ENCODE results near the gene RHOC.

The RHOC gene

GRCh38 chr1:112677501-112677900, 29.4 kb downstream of the RHOC start:
- Histone ChIP-seq H4K5ac (ENCODE audit: low read length) (no peak overlapping the region), H2BK5ac (ENCODE audit: low read length) (no peak overlapping the region), H3K79me1 (ENCODE audit: low read length) (peaks cover 7% of the 10 kb centered on the region), H2BK15ac (replicated peaks; ENCODE audit: low read depth) (no peak overlapping the region), H2AK5ac (ENCODE audit: low read length) (no peak overlapping the region), H3K27me3 (ENCODE audit: insufficient read depth, low read length, poor library complexity) (no peaks in the 10 kb centered on the region), H3K4ac (ENCODE audit: low read depth, low read length) (no peak overlapping the region), H4K8ac (ENCODE audit: low read depth, low read length) (no peak overlapping the region), H3K9ac (ENCODE audit: low read length) (no peak overlapping the region), H3K4me2 (ENCODE audit: low read length) (no peak overlapping the region), H3K4me3 (ENCODE audit: low read length) (no peak overlapping the region), H3K18ac (ENCODE audit: low read length) (no peak overlapping the region), H3K36me3 (ENCODE audit: control insufficient read depth, insufficient read depth, low read length) (no peaks in the 10 kb centered on the region), H3K4me1 (ENCODE audit: control insufficient read depth, low read depth, low read length) (peaks cover 5% of the 10 kb centered on the region), H3K27ac (ENCODE audit: low read depth, low read length) (no peak overlapping the region), H3K79me2 (ENCODE audit: control insufficient read depth, insufficient read depth, low read length) (peaks cover 2% of the 10 kb centered on the region), H3K56ac (ENCODE audit: low read length) (no peak overlapping the region), H3K23ac (ENCODE audit: low read length) (peak overlapping the region; percentile 48), H2BK120ac (ENCODE audit: low read depth, low read length) (no peak overlapping the region)
- WGBS (ENCODE audit: extremely low coverage, insufficient coverage, low lambda C conversion rate), result no CpG with 5 or more reads among the region's 4 CpGs
- DNase-seq, result no peak

GRCh38 chr1:112676543-112676942, 30.4 kb downstream of the RHOC start:
- Histone ChIP-seq H3K27me3 (ENCODE audit: insufficient read depth, low read length, poor library complexity) (no peaks in the 10 kb centered on the region), H4K8ac (ENCODE audit: low read depth, low read length) (no peak overlapping the region), H3K36me3 (ENCODE audit: control insufficient read depth, insufficient read depth, low read length) (no peaks in the 10 kb centered on the region), H3K23ac (ENCODE audit: low read length) (no peak overlapping the region), H2BK15ac (replicated peaks; ENCODE audit: low read depth) (no peak overlapping the region), H2AK5ac (ENCODE audit: low read length) (no peak overlapping the region), H4K5ac (ENCODE audit: low read length) (no peak overlapping the region), H3K27ac (ENCODE audit: low read depth, low read length) (no peak overlapping the region), H3K9ac (ENCODE audit: low read length) (no peak overlapping the region), H3K79me1 (ENCODE audit: low read length) (peaks cover 7% of the 10 kb centered on the region), H3K4ac (ENCODE audit: low read depth, low read length) (no peak overlapping the region), H2BK120ac (ENCODE audit: low read depth, low read length) (no peak overlapping the region), H2BK5ac (ENCODE audit: low read length) (no peak overlapping the region), H3K56ac (ENCODE audit: low read length) (no peak overlapping the region), H3K4me1 (ENCODE audit: control insufficient read depth, low read depth, low read length) (peaks cover 5% of the 10 kb centered on the region), H3K4me3 (ENCODE audit: low read length) (no peak overlapping the region), H3K18ac (ENCODE audit: low read length) (no peak overlapping the region), H3K4me2 (ENCODE audit: low read length) (no peak overlapping the region), H3K79me2 (ENCODE audit: control insufficient read depth, insufficient read depth, low read length) (peaks cover 2% of the 10 kb centered on the region)
- no CpG with 5 or more reads among the region's 3 CpGs for WGBS (ENCODE audit: extremely low coverage, insufficient coverage, low lambda C conversion rate)
- DNase-seq, result no peak

- peaks cover 5% of the 10 kb centered on the region for H3K4me1 ChIP-seq (ENCODE audit: control insufficient read depth, low read depth, low read length)
- no peak overlapping the region for H2BK5ac ChIP-seq (ENCODE audit: low read length)
- H3K4me3 ChIP-seq (ENCODE audit: low read length), result peak overlapping the region; percentile 77
- peaks cover 2% of the 10 kb centered on the region for H3K79me2 ChIP-seq (ENCODE audit: control insufficient read depth, insufficient read depth, low read length)
- H3K56ac ChIP-seq (ENCODE audit: low read length), result peak overlapping the region; percentile 95
- peak overlapping the region; percentile 49 for H3K4me2 ChIP-seq (ENCODE audit: low read length)
- H2AK5ac ChIP-seq (ENCODE audit: low read length), result no peak overlapping the region
- H3K79me1 ChIP-seq (ENCODE audit: low read length), result peaks cover 7% of the 10 kb centered on the region
- no peak overlapping the region for H3K23ac ChIP-seq (ENCODE audit: low read length)
- H2BK15ac ChIP-seq (replicated peaks; ENCODE audit: low read depth), result no peak overlapping the region
- H4K5ac ChIP-seq (ENCODE audit: low read length), result no peak overlapping the region
- peak overlapping the region; percentile 85 for H3K18ac ChIP-seq (ENCODE audit: low read length)
- H3K9ac ChIP-seq (ENCODE audit: low read length), result peak overlapping the region; percentile 88
- no peak for DNase-seq
- H3K4ac ChIP-seq (ENCODE audit: low read depth, low read length), result no peak overlapping the region
- H3K27ac ChIP-seq (ENCODE audit: low read depth, low read length), result no peak overlapping the region
- H3K27me3 ChIP-seq (ENCODE audit: insufficient read depth, low read length, poor library complexity), result no peaks in the 10 kb centered on the region
- H2BK120ac ChIP-seq (ENCODE audit: low read depth, low read length), result no peak overlapping the region
- no peaks in the 10 kb centered on the region for H3K36me3 ChIP-seq (ENCODE audit: control insufficient read depth, insufficient read depth, low read length)
- no CpG with 5 or more reads among the region's 7 CpGs for WGBS (ENCODE audit: extremely low coverage, insufficient coverage, low lambda C conversion rate)
- H4K8ac ChIP-seq (ENCODE audit: low read depth, low read length), result no peak overlapping the region
Measured at GRCh38 chr1:112675728-112676381, 31.1 kb downstream of the RHOC start.

- Histone ChIP-seq H3K27me3 (ENCODE audit: insufficient read depth, low read length, poor library complexity) (no peaks in the 10 kb centered on the region), H3K4me3 (ENCODE audit: low read length) (peak overlapping the region; percentile 77), H2AK5ac (ENCODE audit: low read length) (no peak overlapping the region), H2BK5ac (ENCODE audit: low read length) (no peak overlapping the region), H3K27ac (ENCODE audit: low read depth, low read length) (peak overlapping the region; percentile 77), H4K5ac (ENCODE audit: low read length) (no peak overlapping the region), H3K18ac (ENCODE audit: low read length) (peak overlapping the region; percentile 85), H3K4me1 (ENCODE audit: control insufficient read depth, low read depth, low read length) (peaks cover 5% of the 10 kb centered on the region), H2BK120ac (ENCODE audit: low read depth, low read length) (peak overlapping the region; percentile 51), H3K79me2 (ENCODE audit: control insufficient read depth, insufficient read depth, low read length) (peaks cover 2% of the 10 kb centered on the region), H4K8ac (ENCODE audit: low read depth, low read length) (no peak overlapping the region), H3K4me2 (ENCODE audit: low read length) (peak overlapping the region; percentile 89), H3K36me3 (ENCODE audit: control insufficient read depth, insufficient read depth, low read length) (no peaks in the 10 kb centered on the region), H2BK15ac (replicated peaks; ENCODE audit: low read depth) (no peak overlapping the region), H3K79me1 (ENCODE audit: low read length) (peaks cover 7% of the 10 kb centered on the region), H3K4ac (ENCODE audit: low read depth, low read length) (peak overlapping the region; percentile 5), H3K56ac (ENCODE audit: low read length) (peak overlapping the region; percentile 95), H3K9ac (ENCODE audit: low read length) (peak overlapping the region; percentile 88), H3K23ac (ENCODE audit: low read length) (peak overlapping the region; percentile 60)
- no CpG with 5 or more reads among the region's 68 CpGs for WGBS (ENCODE audit: extremely low coverage, insufficient coverage, low lambda C conversion rate)
- DNase-seq, result peak; percentile 70
Measured at GRCh38 chr1:112674986-112675727, 31.8 kb downstream of the RHOC start.

GRCh38 chr1:112674440-112674985, 32.4 kb downstream of the RHOC start, which contains the start of gene MOV10:
Gene MOV10, plus strand, starts transcription at chr1:112674659. Its CDS starts 254 bp downstream, at chr1:112674913.
- Histone ChIP-seq H3K36me3 (ENCODE audit: control insufficient read depth, insufficient read depth, low read length) (no peaks in the 10 kb centered on the region), H3K4me3 (ENCODE audit: low read length) (peak within 1 kb of the TSS; percentile 77), H2AK5ac (ENCODE audit: low read length) (no peak within 1 kb of the TSS), H4K5ac (ENCODE audit: low read length) (no peak within 1 kb of the TSS), H3K23ac (ENCODE audit: low read length) (peak within 1 kb of the TSS; percentile 60), H3K4me1 (ENCODE audit: control insufficient read depth, low read depth, low read length) (peaks cover 5% of the 10 kb centered on the region), H2BK5ac (ENCODE audit: low read length) (peak within 1 kb of the TSS; percentile 82), H3K79me1 (ENCODE audit: low read length) (peaks cover 7% of the 10 kb centered on the region), H3K18ac (ENCODE audit: low read length) (peak within 1 kb of the TSS; percentile 85), H3K56ac (ENCODE audit: low read length) (peak within 1 kb of the TSS; percentile 95), H3K27ac (ENCODE audit: low read depth, low read length) (peak within 1 kb of the TSS; percentile 77), H4K8ac (ENCODE audit: low read depth, low read length) (no peak within 1 kb of the TSS), H3K4ac (ENCODE audit: low read depth, low read length) (peak within 1 kb of the TSS; percentile 5), H3K4me2 (ENCODE audit: low read length) (peak within 1 kb of the TSS; percentile 89), H2BK120ac (ENCODE audit: low read depth, low read length) (peak within 1 kb of the TSS; percentile 51), H2BK15ac (replicated peaks; ENCODE audit: low read depth) (no peak within 1 kb of the TSS), H3K9ac (ENCODE audit: low read length) (peak within 1 kb of the TSS; percentile 88), H3K27me3 (ENCODE audit: insufficient read depth, low read length, poor library complexity) (no peaks in the 10 kb centered on the region), H3K79me2 (ENCODE audit: control insufficient read depth, insufficient read depth, low read length) (peaks cover 2% of the 10 kb centered on the region)
- no CpG with 5 or more reads among the region's 30 CpGs for WGBS (ENCODE audit: extremely low coverage, insufficient coverage, low lambda C conversion rate)
- peak; percentile 94 for DNase-seq
